Measurements from ENCODE around the gene CTU2. TPM values are rescaled to one million over a fixed set of nuclear protein-coding genes. Genes with fewer than 3 reads are reported as not detected.

The CTU2 gene
- total RNA-seq, 1 experiment from 2014 or later, result 39.5 TPM

GRCh38 chr16:88719933-88720296 lies 13.6 kb downstream of the CTU2 start:
- Mint-ChIP-seq H3K27ac (ENCODE audit: unreplicated experiment) (peak overlapping the region; percentile 29), H3K9me3 (ENCODE audit: low read depth, unreplicated experiment) (no peaks in the 10 kb centered on the region), H3K4me3 (ENCODE audit: low read depth, unreplicated experiment) (no peak overlapping the region), H3K4me1 (ENCODE audit: low read depth, unreplicated experiment) (no peaks in the 10 kb centered on the region), H3K27me3 (ENCODE audit: unreplicated experiment) (no peaks in the 10 kb centered on the region), H3K36me3 (ENCODE audit: insufficient read depth, unreplicated experiment) (peaks cover 82% of the 10 kb centered on the region)
- no TSS peak for BruUV-seq (replicated peaks)
- intact Hi-C loops (cut with micrococcal nuclease; ENCODE audit: unreplicated experiment), result no loop called here
- TF ChIP-seq CTCF (IDR thresholded peaks at IDR 0.05; ENCODE audit: unreplicated experiment), result no peak
- CTCF ChIA-PET, result interaction anchor here (0.5 to 0.7 kb wide), 2 partner anchors 74 to 185 kb away, joined by 5 read pairs; no protein-coding TSS in a partner anchor
- DNase-seq, result no peak

GRCh38 chr16:88720396-88720970 lies 14.2 kb downstream of the CTU2 start:
- Mint-ChIP-seq H3K36me3 (ENCODE audit: insufficient read depth, unreplicated experiment) (peaks cover 82% of the 10 kb centered on the region), H3K27me3 (ENCODE audit: unreplicated experiment) (no peaks in the 10 kb centered on the region), H3K9me3 (ENCODE audit: low read depth, unreplicated experiment) (no peaks in the 10 kb centered on the region), H3K27ac (ENCODE audit: unreplicated experiment) (peak overlapping the region; percentile 29), H3K4me1 (ENCODE audit: low read depth, unreplicated experiment) (no peaks in the 10 kb centered on the region), H3K4me3 (ENCODE audit: low read depth, unreplicated experiment) (no peak overlapping the region)
- CTCF ChIA-PET, result interaction anchor here (0.7 kb wide), 1 partner anchor 74 kb away, joined by 5 read pairs; no protein-coding TSS in a partner anchor
- BruUV-seq (replicated peaks), result no TSS peak
- DNase-seq, result no peak
- no peak for TF ChIP-seq CTCF (IDR thresholded peaks at IDR 0.05; ENCODE audit: unreplicated experiment)
- intact Hi-C loops (cut with micrococcal nuclease; ENCODE audit: unreplicated experiment), result no loop called here

- Mint-ChIP-seq H3K27ac (ENCODE audit: unreplicated experiment) (no peak overlapping the region), H3K4me1 (ENCODE audit: low read depth, unreplicated experiment) (no peaks in the 10 kb centered on the region), H3K36me3 (ENCODE audit: insufficient read depth, unreplicated experiment) (peaks cover 81% of the 10 kb centered on the region), H3K9me3 (ENCODE audit: low read depth, unreplicated experiment) (no peaks in the 10 kb centered on the region), H3K27me3 (ENCODE audit: unreplicated experiment) (no peaks in the 10 kb centered on the region), H3K4me3 (ENCODE audit: low read depth, unreplicated experiment) (no peak overlapping the region)
- DNase-seq, result no peak
- intact Hi-C loops (cut with micrococcal nuclease; ENCODE audit: unreplicated experiment), result no loop called here
- CTCF ChIA-PET, result no interaction called here
- no peak for TF ChIP-seq CTCF (IDR thresholded peaks at IDR 0.05; ENCODE audit: unreplicated experiment)
- no TSS peak for BruUV-seq (replicated peaks)
Observed at GRCh38 chr16:88721236-88721635, 14.9 kb downstream of the CTU2 start.

GRCh38 chr16:88721815-88722755 lies 15.8 kb downstream of the CTU2 start:
- TF ChIP-seq CTCF (IDR thresholded peaks at IDR 0.05; ENCODE audit: unreplicated experiment), result no peak
- no peaks in the 10 kb centered on the region for H3K4me1 Mint-ChIP-seq (ENCODE audit: low read depth, unreplicated experiment)
- H3K9me3 Mint-ChIP-seq (ENCODE audit: low read depth, unreplicated experiment), result no peaks in the 10 kb centered on the region
- no peak for DNase-seq
- CTCF ChIA-PET, result interaction anchor here (0.5 to 0.6 kb wide), 2 partner anchors 65 to 67 kb away, joined by 3 read pairs; no protein-coding TSS in a partner anchor
- H3K27ac Mint-ChIP-seq (ENCODE audit: unreplicated experiment), result no peak overlapping the region
- intact Hi-C loops (cut with micrococcal nuclease; ENCODE audit: unreplicated experiment), result no loop called here
- no peak overlapping the region for H3K4me3 Mint-ChIP-seq (ENCODE audit: low read depth, unreplicated experiment)
- no peaks in the 10 kb centered on the region for H3K27me3 Mint-ChIP-seq (ENCODE audit: unreplicated experiment)
- BruUV-seq (replicated peaks), result no TSS peak
- peaks cover 81% of the 10 kb centered on the region for H3K36me3 Mint-ChIP-seq (ENCODE audit: insufficient read depth, unreplicated experiment)
